ENCODE data around the gene PPP4R2. TPM values are rescaled to one million over a fixed set of nuclear protein-coding genes. Genes with fewer than 3 reads are reported as not detected.

Gene PPP4R2
- total and polyA plus RNA-seq, 2 of the 8 experiments (the other 6 are each of a cell fraction or from before 2014, with no cell fraction given): 11.5 to 89.9 TPM

DNA sequence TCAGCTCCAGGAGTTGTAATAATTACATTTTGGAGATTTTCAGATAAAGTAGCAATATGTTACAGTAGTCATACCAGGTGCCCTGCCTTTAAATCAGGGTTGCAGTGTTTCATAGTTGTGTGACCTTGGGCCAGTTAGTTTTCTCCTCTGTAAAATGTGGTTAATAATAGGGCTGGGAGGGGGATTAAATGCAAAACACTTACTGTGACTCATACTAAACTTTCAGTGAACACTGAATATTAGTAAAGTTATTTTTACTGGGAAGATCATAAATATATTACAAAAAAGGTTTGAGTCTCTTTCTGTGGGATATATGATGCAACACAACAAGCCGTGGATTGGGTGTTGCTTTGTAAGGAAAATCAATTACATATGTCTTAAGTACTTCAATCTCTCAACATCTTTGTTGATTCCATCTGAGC, 63.7 kb downstream of the PPP4R2 start:
- Histone ChIP-seq H3K56ac (replicated peaks; ENCODE audit: insufficient read length, low read depth, low read length) (no peak overlapping the region), H4K5ac (ENCODE audit: insufficient read length, low read depth, low read length) (no peak overlapping the region), H3K4ac (replicated peaks; ENCODE audit: insufficient read length, low read depth, low read length) (no peak overlapping the region), H3K23ac (ENCODE audit: insufficient read length) (no peak overlapping the region), H3K23me2 (ENCODE audit: low read depth, low read length) (no peaks in the 10 kb centered on the region), H2BK20ac (ENCODE audit: low read length) (no peak overlapping the region), H4K91ac (replicated peaks; ENCODE audit: insufficient read length, low read length) (no peak overlapping the region), H2BK5ac (ENCODE audit: low read depth, low read length) (no peak overlapping the region), H2BK120ac (replicated peaks; ENCODE audit: low read depth, low read length) (no peak overlapping the region), H3K4me2 (ENCODE audit: insufficient read depth in 1 of 2, low read depth in 2 of 2, low read length in 2 of 2) (no peak overlapping the region), H3K4me3 (ENCODE audit: extremely low read depth in 1 of 4, insufficient read depth in 2 of 4, low read depth in 3 of 4, low read length in 4 of 4) (no peak overlapping the region), H2BK12ac (ENCODE audit: low read depth, low read length) (no peak overlapping the region), H4K8ac (ENCODE audit: extremely low read depth, insufficient read depth, low read length) (no peak overlapping the region), H3K4me1 (replicated peaks in 1 of 4; ENCODE audit: control insufficient read depth in 3 of 4, insufficient read depth in 4 of 4, low read length in 3 of 4) (no peaks in the 10 kb centered on the region), H3K9ac (replicated peaks in 1 of 4; ENCODE audit: extremely low read depth in 1 of 4, low read depth in 3 of 4, low read length in 3 of 4) (no peak overlapping the region), H2AFZ (ENCODE audit: low read length) (no peak overlapping the region), H2BK15ac (ENCODE audit: low read length) (no peak overlapping the region), H3K27ac (ENCODE audit: low read depth, low read length) (no peak overlapping the region), H3K9me3 (ENCODE audit: insufficient read depth in 2 of 2, low read depth in 1 of 2, low read length in 1 of 2) (no peaks in the 10 kb centered on the region), H3K18ac (ENCODE audit: extremely low read depth, low read length) (no peak overlapping the region), H3K14ac (ENCODE audit: insufficient read length) (no peak overlapping the region), H3K79me1 (ENCODE audit: low read depth, low read length) (0 out of 2 replicates have a peak, but pooled peaks cover 2% of the 10 kb centered on the region), H2AK5ac (ENCODE audit: low read depth, low read length) (no peak overlapping the region), H3K27me3 (replicated peaks in 1 of 4; ENCODE audit: control insufficient read depth in 3 of 4, extremely low read depth in 1 of 4, insufficient read depth in 3 of 4, low read length in 3 of 4) (no peaks in the 10 kb centered on the region), H3K36me3 (ENCODE audit: control insufficient read depth in 2 of 4, insufficient read depth in 4 of 4, low read length in 3 of 4) (peaks cover 16 to 42% (median 21%) of the 10 kb centered on the region in 4 experiments), H3K79me2 (ENCODE audit: control insufficient read depth in 1 of 2, insufficient read depth in 2 of 2, low read length in 2 of 2) (peaks cover 0 to 14% of the 10 kb centered on the region in 2 experiments; a peak in 3 of 4 replicates), H4K20me1 (replicated peaks in 1 of 2; ENCODE audit: control insufficient read depth in 1 of 2, insufficient read depth in 2 of 2, low read length in 2 of 2) (peaks cover 2 to 5% of the 10 kb centered on the region in 2 experiments)
- ChIA-PET POLR2A (ENCODE audit: partially characterized antibody) (interaction anchor here (1.0 kb wide), 1 partner anchor 63 kb away, joined by 4 read pairs; the partner anchor contains the start of gene PPP4R2), CTCF (ENCODE audit: partially characterized antibody) (interaction anchor here (6.2 kb wide), 1 partner anchor 120 kb away, joined by 41 read pairs; no protein-coding TSS in a partner anchor)
- DNase-seq (ENCODE audit: low read depth in 1 of 2, low spot score in 2 of 2) (no peak), FAIRE-seq (no peak)
- TF ChIP-seq ASH2L (IDR thresholded peaks at IDR 0.05; ENCODE audit: low read length): no peak
- TF ChIP-seq, protein P1, sequence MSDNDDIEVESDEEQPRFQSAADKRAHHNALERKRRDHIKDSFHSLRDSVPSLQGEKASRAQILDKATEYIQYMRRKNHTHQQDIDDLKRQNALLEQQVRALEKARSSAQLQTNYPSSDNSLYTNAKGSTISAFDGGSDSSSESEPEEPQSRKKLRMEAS (IDR thresholded peaks at IDR 0.05): no peak
- no peak for TF ChIP-seq YY1 (IDR thresholded peaks at IDR 0.05; ENCODE audit: low read depth, low read length)
- no peak for TF ChIP-seq CBX5 (IDR thresholded peaks at IDR 0.05; ENCODE audit: low read depth, low read length)
- no peak for TF ChIP-seq POLR2A (IDR thresholded peaks at IDR 0.05; ENCODE audit: control extremely low read depth in 1 of 2, low read depth in 2 of 2, low read length in 2 of 2)
- TF ChIP-seq POLR2AphosphoS5 (IDR thresholded peaks at IDR 0.05; ENCODE audit: low read depth, low read length): no peak
- no peak for TF ChIP-seq SUZ12 (IDR thresholded peaks at IDR 0.05; ENCODE audit: low read length)
- TF ChIP-seq MAFK (IDR thresholded peaks at IDR 0.05; ENCODE audit: low read depth, low read length): no peak
- no peak for TF ChIP-seq TCF12 (IDR thresholded peaks at IDR 0.05; ENCODE audit: low read depth, low read length)
- TF ChIP-seq CEBPB (IDR thresholded peaks at IDR 0.05; ENCODE audit: low read depth, low read length): no peak; the same call in 1 of the 2 replicates
- TF ChIP-seq BCL11A (IDR thresholded peaks at IDR 0.05; ENCODE audit: low read depth in 2 of 2, low read length in 2 of 2): no peak
- TF ChIP-seq KDM4A (IDR thresholded peaks at IDR 0.05; ENCODE audit: low read depth, low read length, severe bottlenecking): no peak
- no peak for TF ChIP-seq KDM5A (IDR thresholded peaks at IDR 0.05; ENCODE audit: low read length)
- 96% methylated on average over 1 of the region's 1 CpG; no CpG with 5 or more reads in 1 of the 2 experiments for WGBS, 2 experiments (ENCODE audit: extremely low coverage in 1 of 2, insufficient coverage in 1 of 2, insufficient read length in 1 of 2, insufficient replicate concordance in 2 of 2, low coverage in 1 of 2, low lambda C conversion rate in 2 of 2, missing lambda C conversion rate in 1 of 2)

Data from H1 (cell line).